ENCODE results near the gene TICRR. TPM values are rescaled to one million over a fixed set of nuclear protein-coding genes. Genes with fewer than 3 reads are reported as not detected.

Gene TICRR
- total and polyA plus RNA-seq, 7 donors: 0.14 to 3.5 (median 0.42) TPM; not detected in 3

- Histone ChIP-seq H3K9me3 (peaks cover 0 to 6% (median 2%) of the 10 kb centered on the region in 4 donors), H3K36me3 (no peaks in the 10 kb centered on the region), H3K27ac (no peak overlapping the region), H3K4me3 (no peak overlapping the region), H3K27me3 (peaks cover 0 to 9% (median 0%) of the 10 kb centered on the region in 3 donors), H3K4me1 (no peaks in the 10 kb centered on the region)
- DNase-seq: no peak
- 96% methylated on average over 2 of the region's 2 CpGs for WGBS, 2 donors
- intact Hi-C loops (cut with DNase I): no loop called here
- no peak for TF ChIP-seq POLR2AphosphoS5 (IDR thresholded peaks at IDR 0.05)
- no peak for TF ChIP-seq EP300 (IDR thresholded peaks at IDR 0.05)
- TF ChIP-seq CTCF (IDR thresholded peaks at IDR 0.05): no peak
- TF ChIP-seq POLR2A (IDR thresholded peaks at IDR 0.05): no peak
Observed at GRCh38 chr15:89611317-89611716, 36.0 kb downstream of the TICRR start.

GRCh38 chr15:89613031-89613430, 37.8 kb downstream of the TICRR start:
- Histone ChIP-seq H3K4me3 (no peak overlapping the region), H3K36me3 (no peaks in the 10 kb centered on the region), H3K27me3 (peaks cover 0 to 9% (median 0%) of the 10 kb centered on the region in 3 donors), H3K9me3 (peaks cover 0 to 6% (median 2%) of the 10 kb centered on the region in 4 donors), H3K4me1 (no peaks in the 10 kb centered on the region), H3K27ac (no peak overlapping the region)
- DNase-seq: no peak
- WGBS, 2 donors: 90 to 98% methylated on average over 2 of the region's 2 CpGs
- TF ChIP-seq POLR2AphosphoS5 (IDR thresholded peaks at IDR 0.05) (no peak), EP300 (IDR thresholded peaks at IDR 0.05) (no peak), POLR2A (IDR thresholded peaks at IDR 0.05) (no peak), CTCF (IDR thresholded peaks at IDR 0.05) (no peak)
- intact Hi-C loops (cut with DNase I): no loop called here

GRCh38 chr15:89614164-89614563, 38.9 kb downstream of the TICRR start:
- Histone ChIP-seq H3K27ac (no peak overlapping the region), H3K27me3 (peaks cover 0 to 9% (median 0%) of the 10 kb centered on the region in 3 donors), H3K36me3 (no peaks in the 10 kb centered on the region), H3K4me3 (no peak overlapping the region), H3K9me3 (peaks cover 0 to 6% (median 2%) of the 10 kb centered on the region in 4 donors), H3K4me1 (no peaks in the 10 kb centered on the region)
- 93 to 95% methylated on average over 1 of the region's 1 CpG for WGBS, 2 donors
- intact Hi-C loops (cut with DNase I): no loop called here
- DNase-seq: no peak
- no peak for TF ChIP-seq EP300 (IDR thresholded peaks at IDR 0.05)
- TF ChIP-seq POLR2A (IDR thresholded peaks at IDR 0.05): no peak
- TF ChIP-seq POLR2AphosphoS5 (IDR thresholded peaks at IDR 0.05): no peak
- TF ChIP-seq CTCF (IDR thresholded peaks at IDR 0.05): no peak

- no peak for DNase-seq
Observed at GRCh38 chr15:89615135-89615534, 39.9 kb downstream of the TICRR start.

More at GRCh38 chr15:89615135-89615534, 39.9 kb downstream of the TICRR start:
- no peak overlapping the region for H3K4me3 ChIP-seq
- TF ChIP-seq POLR2AphosphoS5 (IDR thresholded peaks at IDR 0.05): no peak
- no peak for TF ChIP-seq EP300 (IDR thresholded peaks at IDR 0.05)
- no peak for TF ChIP-seq POLR2A (IDR thresholded peaks at IDR 0.05)
- no peak for TF ChIP-seq CTCF (IDR thresholded peaks at IDR 0.05)
- H3K36me3 ChIP-seq: no peaks in the 10 kb centered on the region
- no peak overlapping the region for H3K27ac ChIP-seq
- peaks cover 0 to 9% (median 0%) of the 10 kb centered on the region in 3 donors for H3K27me3 ChIP-seq
- peaks cover 0 to 6% (median 2%) of the 10 kb centered on the region in 4 donors for H3K9me3 ChIP-seq
- no peaks in the 10 kb centered on the region for H3K4me1 ChIP-seq
- WGBS, 2 donors: 93 to 94% methylated on average over 1 of the region's 1 CpG
- intact Hi-C loops (cut with DNase I): no loop called here
